Motor neuron (in vitro differentiated cells): ENCODE results near the gene CACHD1. TPM values are rescaled to one million over a fixed set of nuclear protein-coding genes. Genes with fewer than 3 reads are reported as not detected.

ENCODE experiments used
- ATAC-seq, 8 experiments: fragments of 200-7000 bp; cut with Tn5 transposase; replicated peaks in 6 of 8; 2 replicates each; pipeline ENCODE4 v1.8.0; 2021; ENCODE audit warnings: mild to moderate bottlenecking in 8 of 8, moderate library complexity in 8 of 8
- H3K27ac ChIP-seq, 2 donors: fragments of 250-450 bp; sonication (Bioruptor Pico); 2 replicates each; pipeline ENCODE4 v1.9.0; 2021; ENCODE audit warnings: antibody characterized with exemption in 2 of 2, mild to moderate bottlenecking in 2 of 2, moderate library complexity in 1 of 2
- H3K4me1 ChIP-seq, 2 donors: fragments of 250-450 bp; sonication (Bioruptor Pico); replicated peaks in 1 of 2; 2 replicates each; pipeline ENCODE4 v1.6.1; 2021; ENCODE audit warnings: antibody characterized with exemption in 2 of 2, mild to moderate bottlenecking in 2 of 2, moderate library complexity in 1 of 2
- H3K4me3 ChIP-seq, 5 donors: fragments of 250-450 bp; sonication (Bioruptor Pico); 2 replicates each; pipeline ENCODE4 v1.9.0; 2021; ENCODE audit warnings: antibody characterized with exemption in 5 of 5, mild to moderate bottlenecking in 5 of 5, moderate library complexity in 4 of 5
- WGBS, 10 experiments: fragments of 450-650 bp; shearing (Covaris generic); methylation state at CpG; one replicate each; pipeline ENCODE4 v1.0.0; 2022; 5-methylcytosine and 5-hydroxymethylcytosine counted together
- in situ Hi-C, 9 experiments: fragments of 400-800 bp; cut with MboI; loops; one replicate each; pipeline ENCODE4 v1.15.0; 2021; ENCODE audit warnings: low sequenced_read_pairs in 9 of 9, low pct_unique_long_range_greater_than_20kb in 2 of 9; ENCODE audit not compliant: unreplicated experiment in 9 of 9
- total RNA-seq, 8 experiments: library from RNA; unstranded; fragments of 300-600 nt; gene quantifications; 2 replicates each; pipeline versions ENCODE4 v1.2.3 to v1.2.4, GENCODE V29; 2022

CACHD1 gene
- total RNA-seq, 8 experiments from 2014 or later, result 18.6 to 54.2 (median 31.6) TPM

GRCh38 chr1:64650411-64650810 is 180.5 kb downstream of the CACHD1 start:
- WGBS, 10 experiments, result 89 to 100% (median 100%) methylated on average over 1 to 2 of the region's 2 CpGs; no CpG with 5 or more reads in 1 of the 10 experiments
- in situ Hi-C loops, result loop anchor here in 1 of 9 experiments (25.0 kb wide), 1 partner anchor 388 kb away; no protein-coding TSS in a partner anchor

DNA sequence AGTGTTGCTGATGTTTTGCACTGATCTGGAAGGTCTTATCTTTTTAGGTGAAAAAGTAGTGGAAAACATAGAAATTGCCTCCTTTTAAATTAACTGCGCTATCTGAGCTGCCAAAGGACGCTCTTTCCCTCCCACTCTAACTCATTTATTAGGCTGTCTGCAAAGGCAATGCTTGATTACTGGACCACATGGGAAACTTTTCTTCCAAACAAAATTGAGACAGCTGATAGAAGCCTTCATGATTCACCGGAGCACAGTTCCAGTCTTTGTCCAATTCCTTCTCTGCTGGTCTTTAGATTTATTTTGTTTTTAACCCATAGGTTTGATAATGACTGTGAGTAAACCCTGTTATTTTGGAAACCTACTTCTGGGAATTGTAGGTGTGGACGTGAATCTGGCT is 181.9 kb downstream of the CACHD1 start:
- ATAC-seq, result no peak
- no peak overlapping the region for H3K27ac ChIP-seq
- H3K4me3 ChIP-seq, result no peak overlapping the region
- WGBS, 10 experiments, result 60 to 100% (median 100%) methylated on average over 1 to 4 of the region's 4 CpGs; no CpG with 5 or more reads in 3 of the 10 experiments
- in situ Hi-C loops, result loop anchor here in 1 of 9 experiments (25.0 kb wide), 1 partner anchor 390 kb away; no protein-coding TSS in a partner anchor
- H3K4me1 ChIP-seq, result no peaks in the 10 kb centered on the region

More at GRCh38 chr1:64650411-64650810, 180.5 kb downstream of the CACHD1 start:
- no peak for ATAC-seq
- H3K4me1 ChIP-seq, result no peaks in the 10 kb centered on the region
- H3K27ac ChIP-seq, result no peak overlapping the region
- no peak overlapping the region for H3K4me3 ChIP-seq

DNA sequence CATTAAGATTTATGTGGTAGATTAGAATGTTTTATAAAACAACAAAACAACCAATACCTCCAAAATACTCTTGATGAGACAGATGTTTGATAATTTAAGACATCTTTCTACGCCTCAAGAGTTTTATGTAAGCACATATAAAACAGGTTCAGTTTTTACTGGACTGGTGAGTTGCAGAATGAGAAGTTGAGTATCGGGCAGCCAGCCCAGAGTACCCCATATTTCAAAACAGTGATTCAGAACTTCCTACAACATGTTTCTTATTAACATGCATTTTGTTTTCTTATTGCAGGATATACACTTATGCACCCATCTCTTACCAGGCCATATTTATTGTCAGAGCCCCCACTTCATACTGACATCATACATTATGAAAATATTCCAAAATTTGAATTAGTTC is 183.5 kb downstream of the CACHD1 start:
- WGBS, 10 experiments, result 92 to 100% (median 97%) methylated on average over 1 to 2 of the region's 2 CpGs
- Histone ChIP-seq H3K4me3 (no peak overlapping the region), H3K27ac (no peak overlapping the region), H3K4me1 (no peaks in the 10 kb centered on the region)
- ATAC-seq, result no peak
- in situ Hi-C loops, result loop anchor here in 1 of 9 experiments (25.0 kb wide), 1 partner anchor 391 kb away; no protein-coding TSS in a partner anchor

DNA sequence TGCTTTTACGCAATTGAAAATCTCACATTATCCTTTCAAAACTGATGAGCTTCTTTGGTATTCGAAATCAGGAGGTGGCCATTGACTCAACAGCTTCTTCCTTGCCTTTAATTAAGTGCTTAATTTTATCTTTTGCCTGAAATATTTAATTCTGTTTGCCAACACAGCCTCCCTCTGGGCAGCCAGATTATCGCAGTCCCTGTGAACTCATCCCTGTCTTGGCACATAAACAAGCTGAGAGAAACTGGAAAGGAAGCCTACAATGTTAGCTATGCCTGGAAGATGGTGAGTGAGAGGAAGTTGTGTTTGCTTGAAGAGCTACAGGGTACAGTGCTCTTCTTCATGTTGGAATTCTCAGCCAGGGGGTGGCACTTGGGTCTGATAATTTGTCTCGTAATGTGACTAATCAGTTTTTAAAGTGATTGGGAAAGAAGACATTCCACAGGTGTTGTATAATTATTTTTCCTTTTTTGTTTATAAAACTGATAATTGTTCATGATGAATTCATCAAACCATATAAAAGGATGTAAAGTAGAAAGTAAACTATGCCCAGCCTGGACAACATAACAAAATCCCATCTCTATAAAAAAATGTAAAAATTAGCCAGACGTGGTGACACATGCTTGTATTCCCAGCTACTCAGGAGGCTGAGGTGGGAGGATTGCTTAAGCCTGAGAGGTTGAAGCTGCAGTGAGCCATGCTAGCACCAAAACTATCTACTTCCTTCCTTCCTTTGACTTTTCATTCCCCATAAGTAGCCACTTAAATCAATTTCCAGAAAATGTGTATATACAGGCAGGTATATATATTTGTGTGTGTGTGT is 184.8 kb downstream of the CACHD1 start:
- Histone ChIP-seq H3K27ac (no peak overlapping the region), H3K4me1 (no peaks in the 10 kb centered on the region), H3K4me3 (no peak overlapping the region)
- in situ Hi-C loops, result loop anchor here in 1 of 9 experiments (25.0 kb wide), 1 partner anchor 392 kb away; no protein-coding TSS in a partner anchor
- WGBS, 10 experiments, result 25 to 100% (median 90%) methylated on average over 2 to 5 of the region's 5 CpGs
- no peak for ATAC-seq

GRCh38 chr1:64655861-64656260 is 185.9 kb downstream of the CACHD1 start:
- Histone ChIP-seq H3K27ac (no peak overlapping the region), H3K4me1 (no peaks in the 10 kb centered on the region), H3K4me3 (no peak overlapping the region)
- in situ Hi-C loops, result loop anchor here in 1 of 9 experiments (25.0 kb wide), 1 partner anchor 394 kb away; no protein-coding TSS in a partner anchor
- 92 to 100% (median 100%) methylated on average over 2 of the region's 2 CpGs for WGBS, 10 experiments
- ATAC-seq, result no peak

DNA sequence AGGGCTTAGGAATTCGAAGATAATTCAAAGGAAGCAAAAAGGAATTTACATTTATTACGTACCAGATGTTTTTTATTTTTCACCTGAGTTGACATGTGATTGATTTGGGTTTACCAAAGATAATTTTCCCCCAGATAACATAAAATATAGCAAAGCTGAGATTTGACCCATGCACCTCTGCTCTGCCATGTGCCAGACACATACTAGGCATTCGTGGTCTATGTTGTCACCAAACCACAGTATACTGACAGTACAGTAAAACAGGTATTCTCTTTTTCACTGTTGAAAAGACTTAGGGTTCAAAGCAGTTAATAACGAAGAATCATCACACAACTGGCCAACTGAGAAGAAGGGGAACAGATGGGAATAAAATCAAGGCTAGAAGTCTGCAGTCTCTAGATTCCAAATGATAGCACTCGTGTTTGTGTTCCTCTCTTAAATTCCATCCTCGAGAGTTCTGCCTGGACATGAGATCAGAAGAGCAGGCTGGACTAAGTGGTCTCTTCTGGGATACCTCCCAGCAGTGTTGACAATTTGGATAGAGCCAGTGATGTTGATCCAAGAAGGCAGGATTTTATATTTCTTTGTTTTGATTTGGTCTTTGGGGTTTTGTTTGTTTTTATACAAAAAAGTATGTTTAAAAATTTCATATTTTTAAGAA is 189.7 kb downstream of the CACHD1 start:
- WGBS, 10 experiments, result 50 to 100% (median 94%) methylated on average over 1 to 6 of the region's 6 CpGs
- Histone ChIP-seq H3K27ac (no peak overlapping the region), H3K4me3 (no peak overlapping the region), H3K4me1 (peaks cover 10 to 13% of the 10 kb centered on the region in 2 donors)
- no peak for ATAC-seq
- in situ Hi-C loops, result loop anchor here in 1 of 9 experiments (25.0 kb wide), 1 partner anchor 397 kb away; no protein-coding TSS in a partner anchor

- peak in 7 of 8 experiments; percentile 23 to 94 (median 93) for ATAC-seq
- in situ Hi-C loops, result loop anchor here in 1 of 9 experiments (25.0 kb wide), 1 partner anchor 401 kb away; no protein-coding TSS in a partner anchor
- 12 to 100% (median 30%) methylated on average over 1 to 7 of the region's 7 CpGs; no CpG with 5 or more reads in 5 of the 10 experiments for WGBS, 10 experiments
- peak overlapping the region; percentile 85 to 86 for H3K27ac ChIP-seq
- peaks cover 15 to 18% of the 10 kb centered on the region in 2 donors for H3K4me1 ChIP-seq
- H3K4me3 ChIP-seq, result no peak overlapping the region
Measured at GRCh38 chr1:64663668-64664067, 193.7 kb downstream of the CACHD1 start.

GRCh38 chr1:64664299-64664698 is 194.4 kb downstream of the CACHD1 start:
- ATAC-seq, result peak in 5 of 8 experiments; percentile 58 to 71 (median 68)
- H3K4me3 ChIP-seq, result no peak overlapping the region
- peak overlapping the region; percentile 85 to 86 for H3K27ac ChIP-seq
- H3K4me1 ChIP-seq, result peaks cover 15 to 18% of the 10 kb centered on the region in 2 donors
- in situ Hi-C loops, result loop anchor here in 1 of 9 experiments (25.0 kb wide), 1 partner anchor 402 kb away; no protein-coding TSS in a partner anchor
- 4 to 97% (median 45%) methylated on average over 1 to 6 of the region's 6 CpGs; no CpG with 5 or more reads in 2 of the 10 experiments for WGBS, 10 experiments

GRCh38 chr1:64669098-64669675 is 199.3 kb downstream of the CACHD1 start:
- 75 to 100% (median 91%) methylated on average over 1 to 3 of the region's 3 CpGs; no CpG with 5 or more reads in 1 of the 10 experiments for WGBS, 10 experiments
- no peak for ATAC-seq
- H3K27ac ChIP-seq, result no peak overlapping the region
- peaks cover 8% of the 10 kb centered on the region in 2 donors for H3K4me1 ChIP-seq
- no peak overlapping the region for H3K4me3 ChIP-seq
- in situ Hi-C loops, result loop anchor here in 1 of 9 experiments (25.0 kb wide), 1 partner anchor 407 kb away; no protein-coding TSS in a partner anchor

GRCh38 chr1:64675718-64676345 is 205.9 kb downstream of the CACHD1 start:
- in situ Hi-C loops, result loop anchor here in 3 of 9 experiments (10.0 to 25.0 kb wide), 3 partner anchors 386 to 414 kb away; no protein-coding TSS in a partner anchor
- Histone ChIP-seq H3K4me3 (no peak overlapping the region), H3K27ac (no peak overlapping the region), H3K4me1 (no peaks in the 10 kb centered on the region)
- 33 to 100% (median 84%) methylated on average over 1 to 4 of the region's 4 CpGs; no CpG with 5 or more reads in 2 of the 10 experiments for WGBS, 10 experiments
- ATAC-seq, result no peak

- in situ Hi-C loops, result loop anchor here in 3 of 9 experiments (10.0 to 25.0 kb wide), 3 partner anchors 386 to 414 kb away; no protein-coding TSS in a partner anchor
- 90 to 100% (median 98%) methylated on average over 1 to 4 of the region's 4 CpGs; no CpG with 5 or more reads in 2 of the 10 experiments for WGBS, 10 experiments
- no peak overlapping the region for H3K4me3 ChIP-seq
- no peak for ATAC-seq
- H3K4me1 ChIP-seq, result no peaks in the 10 kb centered on the region
- H3K27ac ChIP-seq, result no peak overlapping the region
Measured at GRCh38 chr1:64676386-64676785, 206.5 kb downstream of the CACHD1 start.

DNA sequence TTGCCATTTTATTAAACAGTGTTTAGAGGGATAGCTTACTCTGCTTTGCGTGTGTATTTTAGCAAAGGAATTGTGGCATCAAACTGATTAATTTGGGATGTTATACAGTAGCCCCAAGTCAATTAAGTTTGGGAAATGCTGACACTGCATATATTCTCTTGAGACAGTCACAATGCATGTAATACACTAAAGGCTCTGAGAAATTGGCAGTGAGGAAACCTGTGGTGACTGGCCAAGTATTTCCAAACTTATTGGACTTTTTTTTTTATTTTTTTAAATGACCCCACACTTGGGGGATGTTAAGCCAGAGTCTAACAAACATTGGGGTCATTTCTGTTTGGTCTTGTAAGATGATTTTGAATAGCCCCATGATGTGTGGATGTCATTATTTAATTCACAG is 207.6 kb downstream of the CACHD1 start:
- no peak for ATAC-seq
- Histone ChIP-seq H3K4me3 (no peak overlapping the region), H3K27ac (no peak overlapping the region), H3K4me1 (peaks cover 4 to 8% of the 10 kb centered on the region in 2 donors)
- WGBS, 10 experiments, result 60 to 100% (median 100%) methylated on average over 1 of the region's 1 CpG; no CpG with 5 or more reads in 3 of the 10 experiments
- in situ Hi-C loops, result loop anchor here in 3 of 9 experiments (10.0 to 25.0 kb wide), 3 partner anchors 385 to 415 kb away; no protein-coding TSS in a partner anchor
